Lower leg skin (tissue), 3 donors: ENCODE data around the gene OBSCN.

Experiments
- CTCF ChIP-seq, 3 donors: fragments of 450-650 bp; IDR thresholded peaks; one replicate each; pipeline ENCODE4 v1.5.1; 2016; ENCODE audit warnings: antibody characterized with exemption in 3 of 3, mild to moderate bottlenecking in 3 of 3, moderate library complexity in 2 of 3
- POLR2A ChIP-seq, 2 donors: fragments of 450-650 bp; IDR thresholded peaks; one replicate each; pipeline ENCODE4 v1.6.1; 2016 to 2017; ENCODE audit warnings: antibody characterized with exemption in 2 of 2, mild to moderate bottlenecking in 1 of 2, moderate library complexity in 1 of 2

DNA sequence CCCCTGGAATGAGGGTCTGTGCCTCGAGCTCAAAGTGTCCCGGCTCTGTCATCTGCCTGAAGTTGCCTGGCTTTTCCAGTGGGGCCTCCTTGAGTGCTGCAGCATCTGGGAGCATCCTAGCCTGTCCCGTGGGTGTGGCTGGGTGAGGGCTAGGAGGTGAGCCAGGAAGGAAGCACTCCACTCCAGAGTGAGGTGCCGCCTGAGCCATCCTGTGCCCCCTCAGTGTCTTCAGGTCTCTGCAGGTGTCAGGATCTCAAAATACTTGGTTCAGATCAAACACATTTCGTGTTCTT, 30.7 kb upstream of the OBSCN start:
- TF ChIP-seq CTCF (IDR thresholded peaks at IDR 0.05) (no peak), POLR2A (IDR thresholded peaks at IDR 0.05) (no peak)
